Pancreas (tissue), 10 donors: ENCODE measurements around the gene HCN3. TPM values are rescaled to one million over a fixed set of nuclear protein-coding genes. Genes with fewer than 3 reads are reported as not detected.

Source experiments
- ATAC-seq, 4 donors: fragments of 200-7000 bp; cut with Tn5 transposase; one replicate each; pipeline versions ENCODE4 v1.8.0 to v1.9.1; 2020; ENCODE audit warnings: mild to moderate bottlenecking in 4 of 4, moderate library complexity in 4 of 4
- DNase-seq, 6 donors: peaks; one replicate each; pipeline ENCODE4 v3.0.0-alpha.2; 2020
- FAIRE-seq: peaks from 2 replicates; lab custom pipeline; 2012; peaks lifted over from hg19 to GRCh38; lab: Jason Lieb, UNC
- H3K27ac ChIP-seq, 4 donors: fragments of 200-600 bp; sonication (generic); 1 replicate in 3 of 4; 2 replicates in 1 of 4; pipeline versions ENCODE4 v1.5.0 to v1.8.0; 2020
- H3K27me3 ChIP-seq, 4 donors: fragments of 200-600 bp; one replicate each; pipeline ENCODE4 v1.8.0; 2021
- H3K36me3 ChIP-seq, 3 donors: fragments of 200-600 bp; sonication (generic) in 1 of 3; one replicate each; pipeline versions ENCODE4 v1.5.0 to v1.8.0; 2020 to 2021
- H3K4me1 ChIP-seq, 3 donors: fragments of 200-600 bp; one replicate each; pipeline ENCODE4 v1.8.0; 2021
- H3K4me3 ChIP-seq, 4 donors: fragments of 200-600 bp; sonication (generic) in 2 of 4; one replicate each; pipeline versions ENCODE4 v1.5.0 to v1.8.0; 2020 to 2021
- H3K9me3 ChIP-seq, 4 donors: fragments of 200-600 bp; one replicate each; pipeline ENCODE4 v1.8.0; 2021
- CTCF ChIP-seq, 4 donors: fragments of 200-600 bp; sonication (generic) in 3 of 4; IDR thresholded peaks; one replicate each; pipeline versions ENCODE4 v1.5.0 to v1.8.0; 2021; ENCODE audit warnings: antibody characterized with exemption in 4 of 4
- WGBS, 2 donors: extraction: QIAGEN DNeasy Blood & Tissue Kit; methylation state at CpG; one replicate each; pipeline ENCODE4 v1.1.7; 2013; 5-methylcytosine and 5-hydroxymethylcytosine counted together
- intact Hi-C, 3 donors: fragments of 100-400 bp; cut with DNase I; formaldehyde crosslinking; loops; one replicate each; pipeline versions ENCODE4 v1.11.1 to v1.14.2; 2022
- polyA plus RNA-seq, 2 donors: library from polyadenylated mRNA; stranded (reverse); fragments of 200-250 nt; gene quantifications; one replicate each; pipeline ENCODE4 v1.2.3, GENCODE V29; 2013
- total RNA-seq, 6 donors: library from RNA; stranded (reverse); fragmentation: NEBNext Ultra II Directional in 4 of 6; extraction: Animal tissue kit (Norgen Biotek cat#: 25700) in 4 of 6; gene quantifications; one replicate each; pipeline versions ENCODE4 v1.2.1 to v1.2.4, GENCODE V29; 2021 to 2023
- donor health status: healthy with polysubstance abuse.
- donor health status: DM: no; HTN: no; CAD: no; lungs with moderate emphysema.
- donor health status: DM: no; HTN: no; CAD: no.
- donor health status: control.
- donor health status: control.
- donor health status: Bipolar disorder and iron deficiency.
- donor health status: DM: yes; HTN: yes; CAD: no.
- donor health status: DM: no; HTN: no; CAD: no.
- donor health status: DM: no; HTN: no; CAD: no.
- donor health status: DM: yes; HTN: yes; CAD: no.

Gene HCN3
- total and polyA plus RNA-seq, 8 donors = 0.66 to 12.0 (median 1.8) TPM

- DNase-seq (no peak), ATAC-seq (no peak), FAIRE-seq (no peak)
- intact Hi-C loops = no loop called here
- WGBS, 2 donors = 55 to 56% methylated on average over 6 of the region's 6 CpGs
- Histone ChIP-seq H3K27ac (no peak overlapping the region), H3K27me3 (no peaks in the 10 kb centered on the region), H3K36me3 (no peaks in the 10 kb centered on the region), H3K4me3 (no peak overlapping the region), H3K4me1 (peaks cover 0 to 7% (median 0%) of the 10 kb centered on the region in 3 donors), H3K9me3 (no peaks in the 10 kb centered on the region)
- no peak for TF ChIP-seq CTCF (IDR thresholded peaks at IDR 0.05)
Observed at GRCh38 chr1:155307247-155307740, 30.0 kb downstream of the HCN3 start.

- 0% methylated on average over 51 of the region's 51 CpGs for WGBS, 2 donors
Observed at GRCh38 chr1:155308493-155309422, 31.5 kb downstream of the HCN3 start, which contains the start of gene FDPS. Gene FDPS, plus strand, starts transcription at chr1:155308866. Its CDS starts 924 bp downstream, at chr1:155309790.

GRCh38 chr1:155309423-155310021, 32.3 kb downstream of the HCN3 start:
- peaks cover 0 to 7% (median 0%) of the 10 kb centered on the region in 3 donors for H3K4me1 ChIP-seq
- FAIRE-seq = no peak
- no peaks in the 10 kb centered on the region for H3K36me3 ChIP-seq
- peak overlapping the region; percentile 76 to 90 (median 82) for H3K27ac ChIP-seq
- no peaks in the 10 kb centered on the region for H3K9me3 ChIP-seq
- intact Hi-C loops = loop anchor here in 1 of 3 donors (5.0 kb wide), 1 partner anchor 32 kb away; the partner anchor contains the start of gene HCN3
- peak; percentile 35 to 89 (median 68) for DNase-seq
- ATAC-seq = peak in 3 of 4 donors; percentile 4 to 8 (median 5)
- peak overlapping the region; percentile 50 to 95 (median 82) for H3K4me3 ChIP-seq
- 0 to 1% methylated on average over 11 of the region's 11 CpGs for WGBS, 2 donors
- H3K27me3 ChIP-seq = no peaks in the 10 kb centered on the region
- no peak for TF ChIP-seq CTCF (IDR thresholded peaks at IDR 0.05)

More at GRCh38 chr1:155308493-155309422, 31.5 kb downstream of the HCN3 start, which contains the start of gene FDPS:
- peak; percentile 83 for FAIRE-seq
- intact Hi-C loops = no loop called here
- Histone ChIP-seq H3K27me3 (no peaks in the 10 kb centered on the region), H3K27ac (peak within 1 kb of the TSS; percentile 76 to 90 (median 82)), H3K9me3 (no peaks in the 10 kb centered on the region), H3K36me3 (no peaks in the 10 kb centered on the region), H3K4me1 (peaks cover 0 to 7% (median 0%) of the 10 kb centered on the region in 3 donors), H3K4me3 (peak within 1 kb of the TSS; percentile 50 to 95 (median 82))
- TF ChIP-seq CTCF (IDR thresholded peaks at IDR 0.05) = peak in 1 of 4 donors; percentile 11
- DNase-seq = peak; percentile 95 to 99 (median 98)
- peak; percentile 98 to 99 (median 98) for ATAC-seq

- WGBS, 2 donors = 82 to 88% methylated on average over 8 of the region's 8 CpGs
- Histone ChIP-seq H3K9me3 (no peaks in the 10 kb centered on the region), H3K27ac (no peak overlapping the region), H3K36me3 (no peaks in the 10 kb centered on the region), H3K4me3 (no peak overlapping the region), H3K27me3 (no peaks in the 10 kb centered on the region), H3K4me1 (peaks cover 0 to 7% (median 0%) of the 10 kb centered on the region in 3 donors)
- no peak for DNase-seq
- no peak for TF ChIP-seq CTCF (IDR thresholded peaks at IDR 0.05)
- ATAC-seq = no peak
- no peak for FAIRE-seq
- intact Hi-C loops = loop anchor here in 1 of 3 donors (5.0 kb wide), 1 partner anchor 36 kb away; the partner anchor contains the start of gene HCN3
Observed at GRCh38 chr1:155313261-155313660, 36.0 kb downstream of the HCN3 start.
